ENCODE results near the gene MOSPD3. TPM values are rescaled to one million over a fixed set of nuclear protein-coding genes. Genes with fewer than 3 reads are reported as not detected.

MOSPD3 gene
- polyA plus RNA-seq, 1 of the 3 experiments (the other 2 are of a cell fraction): 61.7 TPM

DNA sequence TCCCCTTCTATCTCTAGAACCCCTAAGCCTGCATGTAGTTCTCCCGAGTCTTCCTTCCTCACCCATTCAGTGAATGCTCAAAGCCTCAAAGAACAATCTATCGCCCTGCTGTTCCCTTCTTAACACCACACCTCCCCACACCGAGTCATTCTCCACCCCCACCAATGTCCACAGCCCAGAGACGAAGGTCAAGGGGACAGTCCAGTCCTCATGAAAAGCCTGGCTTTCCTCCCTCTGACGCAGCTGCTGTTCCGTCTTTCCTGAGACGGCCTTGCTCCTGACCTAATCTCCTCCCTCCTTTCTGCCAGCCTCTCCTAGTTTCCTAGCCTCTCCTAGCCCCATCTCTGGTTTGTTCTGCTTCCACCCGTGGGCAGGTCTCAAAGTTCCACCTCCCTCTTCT is 9.2 kb downstream of the MOSPD3 start:
- Histone ChIP-seq H3K9me2 (no peaks in the 10 kb centered on the region), H2AFZ (ENCODE audit: low read depth) (no peak overlapping the region), H3F3A (replicated peaks; ENCODE audit: insufficient read depth) (peaks cover 10% of the 10 kb centered on the region), H3K79me2 (ENCODE audit: insufficient read depth) (no peaks in the 10 kb centered on the region), H4K20me1 (ENCODE audit: insufficient read depth) (no peaks in the 10 kb centered on the region), H3K27me3 (ENCODE audit: insufficient read depth) (no peaks in the 10 kb centered on the region), H3K27ac (ENCODE audit: low read depth in 2 of 2, low read length in 1 of 2) (no peak overlapping the region), H3K4me1 (ENCODE audit: control insufficient read depth in 1 of 2, insufficient read depth in 2 of 2, low read depth in 1 of 2, low read length in 1 of 2) (peaks cover 0 to 3% of the 10 kb centered on the region in 2 experiments; a peak in 1 of 4 replicates), H3K9ac (no peak overlapping the region), H3K9me3 (no peaks in the 10 kb centered on the region), H3K36me3 (replicated peaks in 1 of 2; ENCODE audit: control insufficient read depth in 1 of 2, insufficient read depth in 2 of 2, low read length in 1 of 2) (no peaks in the 10 kb centered on the region), H3K4me3 (ENCODE audit: low read depth in 2 of 2, low read length in 1 of 2) (no peak overlapping the region), H3K4me2 (no peak overlapping the region)
- POLR2A ChIA-PET: no interaction called here
- DNase-seq: no peak
- CTCF ChIA-PET: interaction anchor here (0.8 to 2.6 kb wide), 5 partner anchors 8 to 84 kb away, joined by 5 to 10 read pairs (median 6); partner anchors contain the start of genes MOSPD3 and POP7
- TF ChIP-seq MXI1 (IDR thresholded peaks at IDR 0.05; ENCODE audit: low read depth, low read length): no peak
- no peak for TF ChIP-seq JUND (IDR thresholded peaks at IDR 0.05)
- WGBS (ENCODE audit: low lambda C conversion rate): 78% methylated on average over 8 of the region's 8 CpGs

DNA sequence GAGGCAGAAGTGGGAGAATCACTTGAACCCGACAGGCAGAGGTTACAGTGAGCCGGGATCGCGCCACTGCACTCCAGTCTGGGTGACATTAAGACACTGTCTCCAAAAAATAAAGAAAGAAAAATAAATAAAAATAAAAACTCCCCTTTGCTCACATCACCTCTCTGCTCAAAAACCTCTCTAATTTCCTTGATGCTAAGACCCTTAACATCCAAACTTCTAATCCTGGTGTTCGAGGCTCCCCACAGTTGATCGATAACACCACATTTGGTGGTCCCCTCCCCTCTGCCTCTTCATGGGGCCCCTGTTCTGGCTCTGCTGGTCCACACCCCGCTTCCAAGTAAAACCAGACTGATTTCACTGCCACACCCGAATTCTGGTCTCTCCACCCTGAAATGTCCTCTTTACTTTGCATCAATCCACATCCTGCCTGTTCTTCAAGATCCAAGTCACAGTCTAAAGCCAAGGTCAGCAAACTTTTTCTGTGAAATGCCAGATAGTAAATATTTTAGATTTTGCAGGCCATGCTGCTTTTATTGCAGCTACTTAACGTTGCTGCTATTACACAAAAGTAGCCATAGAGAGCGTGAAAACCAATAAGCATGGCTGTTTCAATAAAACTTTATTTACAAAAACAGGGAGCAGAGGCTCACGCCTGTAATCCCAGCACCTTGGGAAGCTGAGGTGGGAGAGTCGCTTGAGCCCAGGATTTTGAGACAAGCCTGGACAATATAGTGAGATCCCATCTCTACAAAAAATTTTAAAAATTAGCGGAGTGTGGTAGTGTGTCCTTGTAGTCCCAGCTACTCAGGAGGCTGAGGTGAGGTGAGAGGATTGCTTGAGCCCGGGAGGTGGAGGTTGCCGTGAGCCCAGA is 11.8 kb downstream of the MOSPD3 start:
- no peaks in the 10 kb centered on the region for H3K79me2 ChIP-seq (ENCODE audit: insufficient read depth)
- TF ChIP-seq NRF1 (IDR thresholded peaks at IDR 0.05; ENCODE audit: low read depth, low read length) (no peak), EP300 (IDR thresholded peaks at IDR 0.05; ENCODE audit: borderline replicate concordance in 1 of 2, low read depth in 1 of 2, low read length in 1 of 2) (no peak), EZH2phosphoT487 (IDR thresholded peaks at IDR 0.05; ENCODE audit: borderline replicate concordance, low read depth) (no peak), ELF1 (IDR thresholded peaks at IDR 0.05) (no peak), RCOR1 (IDR thresholded peaks at IDR 0.05; ENCODE audit: low read length) (no peak), TEAD4 (IDR thresholded peaks at IDR 0.05; ENCODE audit: borderline replicate concordance, insufficient read depth) (no peak), SMC3 (IDR thresholded peaks at IDR 0.05; ENCODE audit: low read depth, low read length) (no peak)
- no peaks in the 10 kb centered on the region for H3K36me3 ChIP-seq (replicated peaks in 1 of 2; ENCODE audit: control insufficient read depth in 1 of 2, insufficient read depth in 2 of 2, low read length in 1 of 2)
- 84% methylated on average over 15 of the region's 15 CpGs for WGBS (ENCODE audit: low lambda C conversion rate)
- CTCF ChIA-PET: interaction anchor here (0.7 to 7.2 kb wide), 8 partner anchors 9 to 71 kb away, joined by 3 to 70 read pairs (median 4); partner anchors contain the start of gene MOSPD3
- H3K27ac ChIP-seq (ENCODE audit: low read depth in 2 of 2, low read length in 1 of 2): no peak overlapping the region
- no peak for DNase-seq
- peaks cover 7% of the 10 kb centered on the region for H3F3A ChIP-seq (replicated peaks; ENCODE audit: insufficient read depth)
- no peak overlapping the region for H3K4me3 ChIP-seq (ENCODE audit: low read depth in 2 of 2, low read length in 1 of 2)
- POLR2A ChIA-PET: interaction anchor here (1.8 kb wide), 1 partner anchor 11 kb away, joined by 7 read pairs; the partner anchor contains the start of gene MOSPD3
- H3K4me1 ChIP-seq (ENCODE audit: control insufficient read depth in 1 of 2, insufficient read depth in 2 of 2, low read depth in 1 of 2, low read length in 1 of 2): peaks cover 0 to 10% of the 10 kb centered on the region in 2 experiments; a peak in 1 of 4 replicates
- H2AFZ ChIP-seq (ENCODE audit: low read depth): no peak overlapping the region
- no peaks in the 10 kb centered on the region for H4K20me1 ChIP-seq (ENCODE audit: insufficient read depth)
- H3K27me3 ChIP-seq (ENCODE audit: insufficient read depth): no peaks in the 10 kb centered on the region
- no peaks in the 10 kb centered on the region for H3K9me3 ChIP-seq
- no peaks in the 10 kb centered on the region for H3K9me2 ChIP-seq
- no peak overlapping the region for H3K9ac ChIP-seq
- no peak overlapping the region for H3K4me2 ChIP-seq

DNA sequence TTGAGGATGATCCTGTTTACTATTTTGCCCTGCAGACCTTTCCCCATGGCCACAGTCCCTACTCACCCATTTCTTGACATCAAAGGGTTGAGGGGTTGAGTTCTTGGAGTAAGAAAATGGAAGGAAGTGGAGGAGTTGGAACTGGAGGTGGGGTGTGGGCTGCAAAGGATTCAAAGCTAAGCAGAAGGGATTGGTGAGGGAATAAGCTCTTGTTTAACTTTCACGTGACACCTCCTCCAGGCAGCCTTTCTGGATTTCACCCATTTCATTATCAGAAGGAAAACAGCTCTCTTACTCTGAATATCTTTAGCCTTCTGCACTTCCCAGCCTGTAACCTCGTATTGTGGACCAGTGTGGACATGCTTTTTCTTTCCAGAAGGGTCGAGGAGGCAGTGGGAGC is 13.7 kb downstream of the MOSPD3 start:
- no peak overlapping the region for H3K9ac ChIP-seq
- H3K4me3 ChIP-seq (ENCODE audit: low read depth in 2 of 2, low read length in 1 of 2): peak overlapping the region; percentile 29 to 58
- H3K36me3 ChIP-seq (replicated peaks in 1 of 2; ENCODE audit: control insufficient read depth in 1 of 2, insufficient read depth in 2 of 2, low read length in 1 of 2): no peaks in the 10 kb centered on the region
- H3K27me3 ChIP-seq (ENCODE audit: insufficient read depth): no peaks in the 10 kb centered on the region
- peak overlapping the region; percentile 80; the same call in 1 of the 2 replicates for H2AFZ ChIP-seq (ENCODE audit: low read depth)
- no peaks in the 10 kb centered on the region for H3K9me2 ChIP-seq
- peak overlapping the region; percentile 77 for H3K4me2 ChIP-seq
- ChIA-PET POLR2A (interaction anchor here (1.0 to 2.1 kb wide), 2 partner anchors 10 to 14 kb away, joined by 3 to 14 read pairs; partner anchors contain the start of gene MOSPD3), CTCF (interaction anchor here (0.8 to 7.2 kb wide), 13 partner anchors 8 to 202 kb away, joined by 3 to 70 read pairs (median 3); partner anchors contain the start of genes FBXO24, LRCH4, MOSPD3 and POP7)
- no peak for DNase-seq
- no peaks in the 10 kb centered on the region for H4K20me1 ChIP-seq (ENCODE audit: insufficient read depth)
- peaks cover 14% of the 10 kb centered on the region for H3F3A ChIP-seq (replicated peaks; ENCODE audit: insufficient read depth)
- H3K4me1 ChIP-seq (ENCODE audit: control insufficient read depth in 1 of 2, insufficient read depth in 2 of 2, low read depth in 1 of 2, low read length in 1 of 2): peaks cover 0 to 10% of the 10 kb centered on the region in 2 experiments; a peak in 1 of 4 replicates
- no peaks in the 10 kb centered on the region for H3K9me3 ChIP-seq
- 30% methylated on average over 3 of the region's 3 CpGs for WGBS (ENCODE audit: low lambda C conversion rate)
- peak overlapping the region in 1 of 2 experiments; percentile 11; a peak in 1 of 4 replicates for H3K27ac ChIP-seq (ENCODE audit: low read depth in 2 of 2, low read length in 1 of 2)
- no peaks in the 10 kb centered on the region for H3K79me2 ChIP-seq (ENCODE audit: insufficient read depth)
- TF ChIP-seq MXI1 (IDR thresholded peaks at IDR 0.05; ENCODE audit: low read depth, low read length) (no peak), RXRA (IDR thresholded peaks at IDR 0.05; ENCODE audit: borderline replicate concordance, low read depth) (no peak), POLR2AphosphoS5 (IDR thresholded peaks at IDR 0.05; ENCODE audit: low read depth, low read length) (no peak), NRF1 (IDR thresholded peaks at IDR 0.05; ENCODE audit: low read depth, low read length) (no peak), CHD2 (IDR thresholded peaks at IDR 0.05; ENCODE audit: low read length, partially characterized antibody) (no peak), RFX5 (IDR thresholded peaks at IDR 0.05; ENCODE audit: low read length) (no peak), TCF12 (IDR thresholded peaks at IDR 0.05) (no peak), USF1 (IDR thresholded peaks at IDR 0.05; ENCODE audit: borderline replicate concordance, low read depth) (no peak), EP300 (IDR thresholded peaks at IDR 0.05; ENCODE audit: borderline replicate concordance in 1 of 2, low read depth in 1 of 2, low read length in 1 of 2) (no peak), JUND (IDR thresholded peaks at IDR 0.05) (no peak), MEF2A (IDR thresholded peaks at IDR 0.05; ENCODE audit: borderline replicate concordance, low read depth) (no peak), ELF1 (IDR thresholded peaks at IDR 0.05) (no peak), FOXM1 (IDR thresholded peaks at IDR 0.05; ENCODE audit: low read depth) (no peak)

Measured in SK-N-SH (cell line).